Hepatocyte (in vitro differentiated cells): ENCODE data around the gene NOXRED1.
"Not testable (repeated sequence)": the region's sequence is repeated elsewhere in the genome, so short reads cannot be mapped to it uniquely, and the experiment has no call there.

Source experiments
- CTCF ChIP-seq: fragments of 200-600 bp; sonication (generic); IDR thresholded peaks from 2 replicates; pipeline ENCODE4 v1.5.1; 2016; ENCODE audit warnings: antibody characterized with exemption, mild to moderate bottlenecking; ENCODE audit not compliant: poor library complexity
- EZH2 ChIP-seq: fragments of 200-600 bp; sonication (generic); IDR thresholded peaks from 2 replicates; pipeline ENCODE4 v1.6.1; 2016; ENCODE audit warnings: antibody characterized with exemption, mild to moderate bottlenecking, borderline replicate concordance
- EZH2phosphoT487 ChIP-seq: fragments of 200-600 bp; sonication (generic); IDR thresholded peaks from one replicate; pipeline ENCODE4 v1.6.1; 2018; ENCODE audit warnings: antibody characterized with exemption, mild to moderate bottlenecking, low read depth, moderate library complexity; ENCODE audit not compliant: unreplicated experiment, severe bottlenecking

GRCh38 chr14:77415403-77416030 lies 7.8 kb downstream of the NOXRED1 start:
- TF ChIP-seq CTCF, EZH2, EZH2phosphoT487: not testable (repeated sequence)
